GM19193 (cell line): ENCODE data around the gene DYRK2.

Experiments used
- POLR2A ChIP-seq: IDR thresholded peaks from 4 replicates; pipeline ENCODE4 v1.6.1; 2011; ENCODE audit not compliant: insufficient read depth, insufficient read length; ENCODE audit errors: extremely low read depth

DYRK2 gene

DNA sequence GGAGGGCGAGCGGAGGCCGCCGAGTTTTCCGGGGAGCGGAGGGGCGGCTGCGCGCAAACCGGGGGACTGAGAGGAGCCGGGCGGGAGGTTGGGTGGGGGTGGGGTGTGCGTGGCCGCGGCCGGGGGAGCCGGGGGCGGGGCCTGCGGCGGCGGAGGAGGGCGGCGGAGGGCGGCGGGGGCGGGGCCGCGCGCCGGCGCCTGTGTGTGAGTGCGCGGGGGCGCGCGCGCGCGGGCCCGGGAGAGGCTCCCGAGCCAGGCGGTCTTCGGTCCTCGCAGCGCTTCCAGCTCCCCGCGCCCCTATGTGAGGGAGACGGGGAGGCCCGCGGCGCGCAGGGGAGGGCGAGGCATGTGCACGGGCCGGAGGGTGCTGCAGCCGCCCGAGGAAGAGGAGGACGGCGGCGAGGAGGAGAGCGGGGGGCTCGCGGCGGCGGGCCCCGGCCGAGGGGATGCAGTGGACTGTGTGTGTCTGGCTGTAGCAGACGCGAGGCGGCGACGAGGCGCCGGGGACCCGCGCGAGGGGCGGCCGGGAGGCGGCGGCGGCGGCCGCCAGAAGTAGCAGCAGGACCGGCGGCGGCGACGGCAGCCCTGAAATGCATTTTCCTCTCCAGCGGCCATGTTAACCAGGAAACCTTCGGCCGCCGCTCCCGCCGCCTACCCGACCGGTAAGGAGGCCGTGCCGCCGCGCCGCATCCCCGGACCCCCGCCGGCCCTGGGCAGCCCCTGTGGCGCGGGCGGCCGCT, at the start of gene DYRK2:
TSS of gene DYRK2 (plus strand) at position 225 of the 740 bp plus-strand sequence. CDS start at position 614, 389 bp downstream.
- peak; percentile 86 for TF ChIP-seq POLR2A

DNA sequence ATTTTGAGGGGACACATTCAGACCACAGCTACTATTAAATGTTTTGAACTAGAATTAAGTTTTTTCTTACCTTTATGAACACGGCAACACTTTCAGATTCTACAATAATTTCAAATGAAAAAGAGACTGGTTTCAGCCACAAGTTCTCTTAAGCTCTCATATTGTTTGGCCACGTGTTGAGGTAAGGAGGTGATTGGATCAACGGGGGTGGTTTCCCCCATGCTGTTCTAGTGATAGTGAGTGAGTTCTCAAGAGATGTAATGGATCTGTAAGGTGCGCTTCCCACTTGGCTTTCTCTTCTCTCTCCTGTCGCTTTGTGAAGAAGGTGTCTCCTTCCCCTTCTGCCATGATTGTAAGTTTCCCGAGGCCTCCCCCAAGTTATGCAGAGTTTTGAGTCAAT, 48.9 kb upstream of the DYRK2 start:
- no peak for TF ChIP-seq POLR2A

DNA sequence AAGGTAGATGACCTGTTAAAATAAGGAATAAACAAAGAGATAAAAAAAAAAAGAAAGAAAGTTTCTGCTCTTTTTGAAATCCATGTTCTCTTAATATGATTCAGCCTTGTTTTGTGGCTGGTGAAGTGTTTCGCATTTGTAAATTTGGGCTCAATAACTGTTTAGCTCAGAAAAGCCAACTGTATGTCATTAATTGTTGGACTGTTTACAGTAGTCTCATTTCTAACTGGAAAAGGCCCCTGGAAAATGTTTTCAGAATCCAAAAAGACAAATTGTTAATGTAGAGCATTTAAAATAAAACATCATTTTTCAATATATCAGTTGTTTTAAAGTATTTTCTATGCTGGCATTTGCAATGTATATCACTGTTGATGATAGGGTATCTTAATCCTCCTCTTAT, 47.4 kb upstream of the DYRK2 start:
- TF ChIP-seq POLR2A: no peak

DNA sequence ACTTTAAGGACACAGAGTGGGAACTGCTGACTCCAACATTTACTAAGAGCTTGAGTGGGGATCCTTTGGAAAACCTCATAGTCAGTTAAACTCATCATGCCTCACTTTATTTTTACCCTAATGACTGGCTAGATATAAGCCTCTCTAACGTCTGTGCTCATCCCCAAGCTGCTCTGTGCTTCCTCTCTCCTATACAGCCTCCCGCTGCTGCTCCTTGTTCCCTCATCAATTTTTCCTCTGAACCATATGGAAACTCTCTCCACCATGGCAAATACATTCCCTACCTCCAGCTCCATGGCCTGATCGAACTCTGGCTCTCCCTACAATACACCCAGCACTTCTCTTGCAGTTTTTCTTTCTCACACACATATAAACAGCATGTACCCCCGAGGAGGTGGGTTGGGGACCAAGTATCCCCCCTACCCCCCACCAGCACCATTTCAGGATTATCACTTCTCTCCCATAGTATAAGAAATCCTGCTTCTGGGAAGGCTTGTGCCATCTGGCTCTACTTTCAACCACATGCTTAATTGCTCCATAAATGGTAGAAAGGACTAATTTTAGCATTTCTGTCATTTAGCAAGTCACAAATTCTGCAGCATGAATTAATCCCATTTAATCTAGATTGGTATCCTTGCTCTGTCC, 39.2 kb upstream of the DYRK2 start:
- no peak for TF ChIP-seq POLR2A

DNA sequence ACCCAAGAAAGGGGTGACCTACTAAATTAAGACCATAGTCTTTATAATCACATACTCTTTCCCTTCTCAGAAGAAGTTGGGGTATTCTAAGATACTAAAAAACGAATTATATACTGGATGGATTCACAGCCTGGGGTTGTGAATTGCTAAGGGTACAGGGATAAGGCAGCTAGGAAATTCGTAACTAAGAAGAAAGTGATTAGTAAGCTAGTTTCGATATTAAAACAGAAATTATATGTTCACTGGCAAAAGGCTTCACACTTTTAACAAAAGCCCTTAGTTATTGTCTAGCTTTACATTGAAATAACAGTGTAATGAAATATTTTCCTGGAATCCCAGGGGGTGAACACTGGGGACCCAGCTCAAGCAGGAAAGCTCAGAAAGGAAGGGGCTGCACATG, 35.5 kb upstream of the DYRK2 start:
- TF ChIP-seq POLR2A: no peak

DNA sequence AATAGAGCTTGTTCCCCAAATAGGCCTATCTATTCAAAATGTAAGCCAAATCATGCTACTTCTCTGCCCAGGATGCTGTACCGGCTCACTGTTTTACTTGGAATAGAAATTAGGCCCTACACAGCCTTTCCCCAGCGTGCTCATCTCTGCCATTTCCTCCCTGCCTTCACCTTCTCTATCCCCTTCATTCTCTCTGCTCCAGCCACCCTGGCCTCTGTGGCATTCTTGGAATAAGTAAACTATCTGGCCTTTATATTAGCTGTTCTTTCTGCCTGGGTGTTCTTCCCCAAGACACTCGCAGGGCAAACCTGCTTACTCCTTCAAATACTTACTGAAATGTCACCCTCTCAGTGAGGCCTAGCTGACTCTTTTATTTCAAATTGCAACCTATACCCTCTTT, 30.9 kb upstream of the DYRK2 start:
- no peak for TF ChIP-seq POLR2A

DNA sequence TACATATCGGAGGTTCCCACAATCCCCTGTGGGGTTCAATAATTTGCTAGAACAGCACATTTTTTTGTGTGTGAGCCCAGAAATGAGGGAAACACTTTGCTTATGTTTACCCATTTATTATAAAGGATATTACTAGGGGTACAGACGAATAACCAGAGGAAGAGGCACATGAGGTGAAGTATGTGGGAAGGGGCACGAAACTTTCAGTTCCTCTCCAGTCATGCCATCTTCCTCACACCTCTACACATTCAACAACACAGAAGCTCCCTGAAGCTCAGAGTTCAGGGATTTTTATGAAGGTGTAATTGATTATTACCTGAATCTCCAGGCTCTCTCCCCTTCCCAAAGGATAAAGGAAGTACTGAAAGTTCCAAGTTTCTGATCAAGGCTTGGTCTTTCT, 30.2 kb upstream of the DYRK2 start:
- TF ChIP-seq POLR2A: no peak

DNA sequence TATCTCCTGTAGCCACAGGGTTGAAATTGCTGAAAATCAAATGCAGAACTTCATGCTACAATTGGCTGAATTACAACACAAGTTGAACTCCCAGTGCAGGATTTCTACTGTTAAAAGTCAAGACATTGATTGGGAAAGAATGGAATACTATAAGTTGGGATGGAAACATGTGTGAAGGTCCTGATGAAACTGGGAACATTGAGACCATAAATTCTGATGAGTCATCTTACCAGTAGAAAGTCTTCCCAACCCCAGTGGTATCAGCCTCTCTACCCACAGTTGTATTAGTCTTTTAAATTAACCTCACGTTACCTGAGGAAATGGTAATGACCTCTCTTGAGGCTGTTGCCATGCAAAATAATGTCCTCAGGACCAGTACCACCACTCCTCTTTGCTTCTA, 27.4 kb upstream of the DYRK2 start:
- TF ChIP-seq POLR2A: no peak

DNA sequence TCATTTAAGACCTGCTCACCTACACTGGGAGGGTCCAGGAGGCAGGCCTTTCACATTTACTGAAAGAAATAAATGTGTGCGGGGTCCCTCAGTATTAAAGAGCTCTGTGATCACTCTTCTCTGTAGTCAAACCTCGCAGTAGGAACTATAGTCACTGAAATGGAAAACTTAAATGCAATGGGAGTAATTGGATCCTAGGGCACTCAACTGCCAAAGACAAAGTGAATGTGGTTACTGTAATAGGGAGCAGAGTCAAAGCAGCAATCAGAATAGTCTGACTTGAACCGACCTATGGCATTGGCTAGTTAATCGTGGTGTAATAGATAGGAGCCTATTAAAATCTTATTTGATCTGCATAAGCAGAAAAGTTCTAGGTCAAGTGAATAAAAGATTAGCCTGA, 26.6 kb upstream of the DYRK2 start:
- TF ChIP-seq POLR2A: no peak

DNA sequence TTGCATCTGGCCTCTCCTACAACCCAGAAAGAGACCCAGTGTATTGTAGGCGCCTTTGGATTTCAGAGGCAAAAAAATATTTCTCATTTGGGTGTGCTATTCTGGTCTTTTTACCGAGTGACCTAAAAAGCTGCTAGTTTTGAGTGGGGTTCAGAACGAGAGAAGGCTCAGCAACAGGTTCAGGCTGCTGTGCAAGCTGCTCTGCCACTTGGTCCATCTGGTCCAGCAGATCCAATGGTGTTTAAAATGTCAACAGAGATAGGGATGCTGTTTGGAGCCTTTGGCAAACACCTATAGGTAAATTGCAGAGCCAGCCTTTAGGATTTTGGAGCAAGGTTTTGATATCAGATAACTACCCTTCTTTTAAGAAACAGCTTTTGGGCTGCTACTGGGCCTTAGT, 25.3 kb upstream of the DYRK2 start:
- no peak for TF ChIP-seq POLR2A

DNA sequence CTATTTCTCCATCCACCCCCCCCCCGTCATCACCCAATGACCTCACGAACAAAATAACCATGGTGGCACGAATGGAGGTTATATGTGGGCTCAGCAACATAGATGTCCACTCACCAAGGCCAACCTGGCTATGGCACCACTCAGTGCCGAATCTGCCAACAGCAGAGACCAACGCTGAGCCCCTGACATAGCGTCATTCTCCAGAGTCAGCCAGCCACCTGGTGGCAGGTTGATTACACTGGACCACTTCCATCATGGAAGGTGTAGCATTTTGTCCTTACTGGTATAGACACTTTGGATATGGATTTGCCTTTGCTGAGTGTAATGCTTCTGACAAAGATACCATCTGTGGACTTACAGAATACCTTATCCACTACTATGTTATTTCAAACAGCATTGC, 24.2 kb upstream of the DYRK2 start:
- no peak for TF ChIP-seq POLR2A

DNA sequence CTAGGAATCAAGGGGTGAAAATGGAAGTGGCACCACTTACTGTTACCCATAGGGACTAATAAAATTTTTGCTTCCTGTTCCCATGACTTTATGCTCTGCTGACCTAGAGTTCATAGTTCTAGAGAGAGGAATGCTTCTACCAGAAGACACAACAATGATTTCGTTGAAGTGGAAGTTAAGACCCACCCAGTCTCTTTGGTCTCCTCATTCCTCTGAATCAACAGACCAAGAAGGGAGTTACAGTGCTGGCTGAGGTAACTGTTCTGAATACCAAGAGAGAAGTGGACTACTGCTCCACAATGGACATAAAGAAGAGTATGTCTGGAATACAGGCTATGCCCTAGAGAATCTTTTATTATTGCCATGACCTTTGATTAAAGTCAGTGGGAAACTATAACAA, 23.5 kb upstream of the DYRK2 start:
- TF ChIP-seq POLR2A: no peak

DNA sequence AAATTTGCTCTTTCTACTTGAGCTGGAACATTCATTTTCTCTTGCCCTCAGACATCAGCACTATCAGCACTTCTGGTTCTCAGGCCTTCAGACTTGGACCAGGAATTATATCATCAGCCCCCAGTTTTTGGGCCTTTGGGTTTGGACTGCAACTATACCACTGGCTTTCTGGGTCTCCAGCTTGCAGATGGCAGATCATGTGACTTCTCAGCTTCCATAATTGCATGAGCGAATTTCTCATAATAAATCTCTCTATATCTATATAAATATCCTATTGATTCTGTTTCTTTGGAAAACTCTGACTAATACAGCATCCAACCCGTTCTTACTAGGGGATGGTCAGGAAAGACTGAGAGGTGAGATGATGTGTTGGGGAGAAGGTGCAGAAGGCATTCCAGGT, 22.4 kb upstream of the DYRK2 start:
- no peak for TF ChIP-seq POLR2A

DNA sequence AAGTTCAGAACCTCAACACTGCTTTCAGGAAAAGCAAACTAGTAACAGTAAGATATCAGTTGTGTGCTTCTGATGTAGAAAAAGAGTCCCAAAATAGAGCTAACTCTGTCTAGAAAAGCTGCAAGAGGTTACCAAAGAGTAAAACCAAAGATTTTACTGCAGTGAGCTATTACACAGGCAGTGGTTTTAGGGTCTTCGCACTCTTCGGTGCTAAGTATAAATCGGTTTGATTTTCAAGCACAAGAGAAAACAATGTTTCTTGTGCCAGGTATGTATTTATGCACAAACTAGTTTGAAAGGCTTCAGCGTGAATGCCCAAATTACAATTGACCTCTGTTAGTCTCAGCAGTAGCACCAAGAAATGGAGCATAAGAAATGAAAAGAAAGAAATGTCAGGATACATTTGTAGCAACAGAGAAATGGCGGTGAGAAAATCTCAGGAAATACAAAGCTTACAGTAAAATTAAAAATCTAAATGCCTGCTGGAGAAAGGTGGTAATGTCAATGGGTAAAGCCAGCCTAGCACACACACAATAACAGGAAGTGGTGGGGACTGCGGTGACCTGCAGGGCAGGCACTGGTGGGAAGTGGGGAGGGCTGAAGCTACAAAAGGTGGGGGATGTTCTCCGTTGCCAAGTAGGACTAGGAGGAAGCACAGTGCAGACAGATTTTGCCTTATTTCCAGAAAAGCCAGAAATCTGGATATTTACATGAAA, 18.0 kb upstream of the DYRK2 start:
- TF ChIP-seq POLR2A: no peak

DNA sequence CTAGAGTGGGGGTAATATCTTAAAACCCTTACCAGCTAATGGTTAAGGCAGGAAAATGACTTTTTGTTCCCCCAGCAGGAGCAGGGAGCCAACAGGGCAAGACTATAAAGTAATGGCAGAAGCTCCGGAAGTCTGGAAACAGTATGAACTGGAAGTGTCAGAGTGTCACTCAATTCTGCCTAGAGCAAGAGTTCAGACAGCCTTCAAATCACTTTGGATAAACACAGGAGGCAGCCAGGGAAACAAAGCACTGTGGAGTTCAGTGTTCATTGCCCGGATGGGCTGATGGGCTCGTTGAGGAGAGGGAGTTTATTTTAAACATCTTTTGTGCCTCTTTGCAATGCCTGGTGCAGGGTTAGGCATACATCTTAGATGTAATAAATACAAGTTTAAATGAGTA, 16.5 kb upstream of the DYRK2 start:
- TF ChIP-seq POLR2A: no peak
